RWPE2 (cell line): ENCODE measurements around the gene HAPSTR1.

Experiments used
- ATAC-seq: fragments of 200-7000 bp; cut with Tn5 transposase; 3 replicates; pipeline ENCODE4 v1.9.1; 2021; ENCODE audit warnings: low read depth
- DNase-seq: peaks from one replicate; pipeline ENCODE4 v3.0.0-alpha.2; 2020; ENCODE audit warnings: low spot score
- H3K27ac ChIP-seq: fragments of 450-650 bp; 2 replicates; pipeline ENCODE4 v1.5.1; 2017; ENCODE audit warnings: mild to moderate bottlenecking; ENCODE audit not compliant: poor library complexity, severe bottlenecking
- H3K27me3 ChIP-seq: fragments of 250-450 bp; sonication (Bioruptor Pico); 2 replicates; pipeline ENCODE4 v1.5.1; 2021; ENCODE audit warnings: mild to moderate bottlenecking, moderate library complexity; ENCODE audit not compliant: insufficient read depth, poor library complexity, severe bottlenecking
- H3K36me3 ChIP-seq: fragments of 250-450 bp; sonication (Bioruptor Pico); 2 replicates; pipeline ENCODE4 v1.5.1; 2020; ENCODE audit warnings: low read depth, mild to moderate bottlenecking, moderate library complexity
- H3K4me1 ChIP-seq: fragments of 250-450 bp; sonication (Bioruptor Pico); 2 replicates; pipeline ENCODE4 v1.5.1; 2021; ENCODE audit warnings: mild to moderate bottlenecking, moderate library complexity; ENCODE audit not compliant: insufficient read depth, poor library complexity, severe bottlenecking
- H3K4me3 ChIP-seq: fragments of 250-450 bp; sonication (Bioruptor Pico); 2 replicates; pipeline ENCODE4 v1.5.1; 2021; ENCODE audit warnings: mild to moderate bottlenecking, moderate library complexity; ENCODE audit not compliant: severe bottlenecking
- H3K9me3 ChIP-seq: fragments of 250-450 bp; sonication (Bioruptor Pico); 2 replicates; pipeline ENCODE4 v1.5.1; 2021; ENCODE audit warnings: mild to moderate bottlenecking, moderate library complexity; ENCODE audit not compliant: severe bottlenecking
- CTCF ChIP-seq: fragments of 450-650 bp; IDR thresholded peaks from one replicate; pipeline ENCODE4 v1.5.1; 2017; ENCODE audit warnings: mild to moderate bottlenecking, moderate library complexity; ENCODE audit not compliant: poor library complexity, severe bottlenecking

The HAPSTR1 gene

GRCh38 chr16:9092282-9092977, 986 bp downstream of the HAPSTR1 start:
- peak overlapping the region; percentile 84 for H3K27ac ChIP-seq
- H3K4me1 ChIP-seq: peaks cover 26% of the 10 kb centered on the region
- peak overlapping the region; percentile 93 for H3K4me3 ChIP-seq
- peak; percentile 29 for TF ChIP-seq CTCF
- ATAC-seq (no peak), DNase-seq (no peak)
- H3K27me3 ChIP-seq: no peaks in the 10 kb centered on the region
- peaks cover 42% of the 10 kb centered on the region for H3K36me3 ChIP-seq
- H3K9me3 ChIP-seq: no peaks in the 10 kb centered on the region

GRCh38 chr16:9092978-9093344, 1.5 kb downstream of the HAPSTR1 start:
- no peak for DNase-seq
- Histone ChIP-seq H3K36me3 (peaks cover 46% of the 10 kb centered on the region), H3K27me3 (no peaks in the 10 kb centered on the region)

GRCh38 chr16:9094011-9094846, 2.8 kb downstream of the HAPSTR1 start:
- H3K36me3 ChIP-seq: peaks cover 56% of the 10 kb centered on the region
- ATAC-seq: no peak
- H3K4me1 ChIP-seq: peaks cover 43% of the 10 kb centered on the region
- no peaks in the 10 kb centered on the region for H3K27me3 ChIP-seq
- H3K27ac ChIP-seq: peak overlapping the region; percentile 84
- no peak for TF ChIP-seq CTCF
- H3K9me3 ChIP-seq: no peaks in the 10 kb centered on the region
- no peak for DNase-seq
- H3K4me3 ChIP-seq: peak overlapping the region; percentile 93

More at GRCh38 chr16:9092978-9093344, 1.5 kb downstream of the HAPSTR1 start:
- Histone ChIP-seq H3K9me3 (no peaks in the 10 kb centered on the region), H3K27ac (peak overlapping the region; percentile 84), H3K4me1 (peaks cover 32% of the 10 kb centered on the region), H3K4me3 (peak overlapping the region; percentile 93)
- no peak for ATAC-seq
- TF ChIP-seq CTCF: no peak

- DNase-seq: no peak
- ATAC-seq: no peak
- Histone ChIP-seq H3K36me3 (peaks cover 66% of the 10 kb centered on the region), H3K4me3 (no peak overlapping the region), H3K9me3 (no peaks in the 10 kb centered on the region), H3K27me3 (no peaks in the 10 kb centered on the region), H3K27ac (peak overlapping the region; percentile 66), H3K4me1 (peaks cover 52% of the 10 kb centered on the region)
- TF ChIP-seq CTCF: no peak
Observed at GRCh38 chr16:9095171-9095570, 3.7 kb downstream of the HAPSTR1 start.
